Fibroblast of pulmonary artery (primary cell): ENCODE results near the gene PPP1R7.

Source experiments
- DNase-seq: peaks from one replicate; pipeline ENCODE4 v3.0.0-alpha.2; 2010; ENCODE audit warnings: low read depth
- H3K4me3 ChIP-seq: replicated peaks from 2 replicates; pipeline ENCODE4 v1.5.1; 2011; ENCODE audit warnings: low read depth, mild to moderate bottlenecking, control low read depth, low read length, moderate library complexity
- CTCF ChIP-seq: IDR thresholded peaks from 2 replicates; pipeline ENCODE4 v1.5.1; 2011; ENCODE audit warnings: mild to moderate bottlenecking, control low read depth, low read length, inconsistent platforms; ENCODE audit errors: missing control alignments

Gene PPP1R7

GRCh38 chr2:241108271-241109209 is 41.7 kb upstream of the PPP1R7 start:
- DNase-seq = no peak
- TF ChIP-seq CTCF = no peak
- H3K4me3 ChIP-seq = no peak overlapping the region

DNA sequence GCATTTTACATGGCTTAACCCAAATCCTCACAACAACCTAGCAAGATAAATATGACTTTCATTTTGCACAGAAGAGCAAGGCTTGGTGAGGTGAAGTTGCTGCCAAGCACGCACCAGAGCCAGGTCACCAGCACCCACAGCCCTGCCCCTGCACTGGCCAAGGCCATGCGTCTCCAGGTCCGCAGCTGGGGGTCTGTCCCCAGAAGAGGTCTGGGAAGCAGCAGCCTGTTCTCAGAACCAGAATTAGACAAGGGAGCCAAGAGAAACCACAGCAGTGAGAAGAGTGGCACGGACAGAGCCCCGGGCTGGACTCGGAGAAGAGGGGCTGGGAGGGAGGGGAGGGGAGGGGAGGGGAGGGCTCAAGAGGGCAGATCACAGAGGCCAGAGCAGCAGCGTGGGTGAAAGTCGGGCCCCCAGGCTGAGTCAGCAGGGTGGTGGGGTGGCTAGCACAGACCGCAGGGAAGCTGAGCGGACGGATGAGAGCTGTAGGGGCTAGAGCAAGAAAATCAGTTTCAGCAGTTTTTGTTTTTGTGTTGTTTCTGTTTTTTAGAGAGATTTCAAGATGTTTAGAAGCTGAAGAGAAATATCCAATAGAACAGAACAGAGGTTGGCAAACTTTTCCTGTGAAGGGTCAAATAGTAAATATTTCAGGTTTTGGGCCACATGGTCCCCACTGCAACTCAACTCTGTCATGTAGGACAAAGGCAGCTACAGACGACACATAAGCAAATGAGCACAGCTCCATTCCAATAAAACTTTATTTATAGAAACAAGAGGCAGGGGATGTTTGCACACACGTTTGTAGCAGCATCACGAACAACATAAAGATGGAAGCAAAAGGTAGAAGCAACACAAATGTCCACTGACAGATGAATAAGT is 40.8 kb upstream of the PPP1R7 start:
- no peak for DNase-seq
- H3K4me3 ChIP-seq = no peak overlapping the region
- no peak for TF ChIP-seq CTCF

DNA sequence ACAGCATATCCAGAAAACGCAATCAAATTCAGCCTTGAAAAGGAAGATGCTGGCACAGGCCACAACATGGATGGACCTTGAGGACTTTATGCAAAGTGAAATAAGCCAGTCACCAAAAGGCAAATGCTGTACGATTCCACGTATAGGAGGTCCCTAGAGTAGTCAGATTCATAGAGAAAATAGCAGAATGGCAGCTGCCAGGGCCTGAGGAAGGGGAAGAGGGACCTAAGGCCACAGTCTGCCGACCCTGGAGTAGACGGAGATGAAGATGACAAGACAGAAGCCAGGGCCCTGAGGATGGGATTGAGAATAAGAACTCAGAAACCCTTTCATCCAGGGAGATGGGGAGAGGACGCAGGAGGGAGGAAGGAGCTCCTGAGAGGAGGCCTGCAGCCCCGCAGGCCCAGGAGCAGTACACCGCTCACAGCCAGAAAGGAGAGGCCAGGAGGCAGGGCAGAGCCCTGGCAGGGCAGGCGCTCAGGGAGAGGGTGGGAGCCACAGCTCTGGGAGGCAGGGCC is 40.1 kb upstream of the PPP1R7 start:
- DNase-seq = no peak
- H3K4me3 ChIP-seq = no peak overlapping the region
- TF ChIP-seq CTCF = no peak

DNA sequence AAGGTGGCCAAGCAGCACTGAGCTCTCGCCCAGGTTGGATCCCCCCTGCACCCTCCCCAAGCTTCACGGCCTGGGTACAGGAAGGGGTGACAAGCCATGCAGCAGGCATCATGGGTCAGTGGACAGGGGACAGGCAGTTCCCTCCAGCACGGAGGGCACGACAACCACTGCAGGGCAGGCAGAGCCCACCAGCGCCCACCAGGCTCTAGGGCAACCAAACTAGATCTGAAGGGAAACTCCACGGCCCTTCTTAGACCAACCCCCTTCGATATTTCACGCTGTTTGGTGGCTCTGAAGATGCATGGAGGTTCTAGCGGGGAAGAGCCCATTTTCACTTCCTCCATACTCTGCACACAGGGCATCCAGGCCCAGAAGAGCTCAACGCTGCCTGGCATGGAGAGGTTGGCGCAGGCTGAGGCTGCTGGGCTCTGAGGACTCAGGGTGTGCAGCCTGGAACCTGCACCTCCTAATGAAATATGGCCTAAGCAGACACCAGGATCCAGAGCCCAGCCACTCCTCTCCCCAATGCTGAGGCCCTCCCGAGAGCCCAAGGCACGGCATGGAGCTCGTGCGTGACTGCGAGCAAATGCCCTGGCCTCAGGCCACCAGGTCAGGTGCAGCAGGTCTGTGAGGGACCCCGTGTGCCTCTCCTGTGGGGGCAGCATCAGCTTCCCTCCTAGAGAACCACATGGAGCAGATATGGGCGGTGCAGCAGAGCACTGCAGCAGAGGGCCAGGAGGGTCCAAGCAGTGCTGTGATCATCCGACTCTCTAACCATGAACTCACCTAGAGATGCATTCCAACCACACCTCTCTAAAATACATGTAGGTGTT is 39.4 kb upstream of the PPP1R7 start:
- no peak for DNase-seq
- no peak overlapping the region for H3K4me3 ChIP-seq
- TF ChIP-seq CTCF = no peak

DNA sequence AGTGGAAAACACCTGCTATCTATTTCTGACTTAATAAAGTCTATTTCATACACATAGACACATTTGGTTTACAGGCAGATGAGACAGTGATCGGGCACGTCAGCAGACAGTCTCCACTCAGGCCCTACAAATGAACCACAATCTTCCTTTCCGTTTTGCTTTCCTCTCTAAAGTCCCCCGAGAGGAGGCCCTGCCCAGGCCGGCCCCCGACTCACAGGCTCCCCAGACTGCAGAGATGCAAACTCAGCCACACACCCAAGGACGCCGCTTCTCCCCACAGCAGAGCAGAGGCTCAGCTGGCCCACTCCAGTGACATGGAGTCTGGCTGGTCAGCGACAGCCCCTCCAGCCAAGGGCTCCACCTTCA is 38.8 kb upstream of the PPP1R7 start:
- H3K4me3 ChIP-seq = no peak overlapping the region
- DNase-seq = no peak

More for the DNA sequence above, 38.8 kb upstream of the PPP1R7 start:
- no peak for TF ChIP-seq CTCF
